Measurements from ENCODE around the gene BTNL2.
A peak's percentile ranks its signal among the peaks of the same experiment; 100 is the strongest.
"Not testable (repeated sequence)": the region's sequence is repeated elsewhere in the genome, so short reads cannot be mapped to it uniquely, and the experiment has no call there.

BTNL2 gene, protein sequence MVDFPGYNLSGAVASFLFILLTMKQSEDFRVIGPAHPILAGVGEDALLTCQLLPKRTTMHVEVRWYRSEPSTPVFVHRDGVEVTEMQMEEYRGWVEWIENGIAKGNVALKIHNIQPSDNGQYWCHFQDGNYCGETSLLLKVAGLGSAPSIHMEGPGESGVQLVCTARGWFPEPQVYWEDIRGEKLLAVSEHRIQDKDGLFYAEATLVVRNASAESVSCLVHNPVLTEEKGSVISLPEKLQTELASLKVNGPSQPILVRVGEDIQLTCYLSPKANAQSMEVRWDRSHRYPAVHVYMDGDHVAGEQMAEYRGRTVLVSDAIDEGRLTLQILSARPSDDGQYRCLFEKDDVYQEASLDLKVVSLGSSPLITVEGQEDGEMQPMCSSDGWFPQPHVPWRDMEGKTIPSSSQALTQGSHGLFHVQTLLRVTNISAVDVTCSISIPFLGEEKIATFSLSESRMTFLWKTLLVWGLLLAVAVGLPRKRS

DNA sequence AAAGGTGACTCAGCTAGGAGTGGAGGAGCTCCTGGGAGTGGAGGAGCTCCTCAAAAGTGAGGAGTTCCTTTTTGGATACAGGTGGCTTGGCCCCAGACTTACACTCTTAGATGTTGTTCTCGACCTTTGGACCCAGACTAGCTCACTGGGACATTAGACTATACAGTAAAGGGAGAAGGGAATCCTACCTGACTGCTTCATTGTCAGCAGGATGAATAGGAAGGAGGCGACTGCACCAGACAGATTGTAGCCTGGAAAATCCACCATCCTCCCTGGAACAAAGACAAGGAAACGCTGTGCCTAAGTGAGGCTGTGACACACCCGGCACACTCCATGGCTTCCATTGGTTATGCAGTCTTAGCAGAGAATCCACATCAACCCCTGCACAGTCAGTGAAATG is at the start of gene BTNL2:
Gene BTNL2 (minus strand): TSS at position 325 of the 400 bp plus-strand sequence. CDS start 58 bp downstream, at position 267.
- no peak for DNase-seq

DNA sequence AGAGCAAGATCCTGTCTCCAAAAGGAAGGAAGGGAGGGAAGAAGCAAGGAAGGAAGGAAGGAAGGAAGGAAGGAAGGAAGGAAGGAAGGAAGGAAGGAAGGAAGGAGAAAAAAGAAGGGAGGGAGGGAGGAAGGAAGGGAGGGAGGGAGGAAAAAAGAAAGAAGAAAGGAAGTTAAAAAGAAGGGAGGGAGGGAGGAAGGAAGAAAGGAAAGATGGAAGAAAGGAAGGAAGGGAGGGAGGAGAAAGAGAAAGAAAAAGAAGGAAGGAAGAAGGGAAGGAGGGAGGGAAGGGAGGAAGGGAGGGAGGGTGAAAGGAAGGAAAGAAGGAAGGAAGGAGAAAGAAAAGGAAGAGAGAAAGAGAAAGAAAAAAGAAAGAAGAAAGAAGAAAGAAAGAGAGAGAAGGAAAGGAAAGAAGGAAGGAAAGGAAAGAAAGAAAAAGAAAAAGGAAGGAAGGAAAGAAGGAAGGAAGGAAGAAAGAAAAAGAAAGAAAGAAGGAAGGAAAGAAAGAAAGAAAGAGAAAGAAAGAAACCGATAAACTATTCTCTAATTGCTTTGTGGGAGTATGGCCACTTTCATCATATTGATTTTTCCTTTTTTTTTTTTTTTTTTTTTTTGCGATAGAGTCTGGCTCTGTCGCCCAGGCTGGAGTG is 42.2 kb upstream of the BTNL2 start:
- no peak for DNase-seq

DNA sequence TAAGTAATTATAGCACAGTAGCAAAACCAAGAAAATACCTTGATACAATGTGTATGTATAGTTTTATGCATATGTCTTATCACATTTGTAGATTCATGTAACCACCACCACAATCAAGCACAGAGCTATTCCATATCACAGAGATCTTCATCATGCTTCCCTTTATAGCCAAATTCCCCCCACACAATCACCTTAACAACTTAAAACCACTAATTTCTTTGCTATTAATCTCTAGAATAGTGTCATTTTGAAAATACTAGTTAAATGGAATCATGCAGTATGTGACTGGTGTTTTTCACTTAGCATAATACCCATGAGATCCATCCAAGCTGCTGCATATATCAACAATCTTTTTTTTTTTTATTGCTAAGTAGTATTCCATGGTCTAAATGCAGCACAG is 41.0 kb upstream of the BTNL2 start:
- DNase-seq, result no peak

DNA sequence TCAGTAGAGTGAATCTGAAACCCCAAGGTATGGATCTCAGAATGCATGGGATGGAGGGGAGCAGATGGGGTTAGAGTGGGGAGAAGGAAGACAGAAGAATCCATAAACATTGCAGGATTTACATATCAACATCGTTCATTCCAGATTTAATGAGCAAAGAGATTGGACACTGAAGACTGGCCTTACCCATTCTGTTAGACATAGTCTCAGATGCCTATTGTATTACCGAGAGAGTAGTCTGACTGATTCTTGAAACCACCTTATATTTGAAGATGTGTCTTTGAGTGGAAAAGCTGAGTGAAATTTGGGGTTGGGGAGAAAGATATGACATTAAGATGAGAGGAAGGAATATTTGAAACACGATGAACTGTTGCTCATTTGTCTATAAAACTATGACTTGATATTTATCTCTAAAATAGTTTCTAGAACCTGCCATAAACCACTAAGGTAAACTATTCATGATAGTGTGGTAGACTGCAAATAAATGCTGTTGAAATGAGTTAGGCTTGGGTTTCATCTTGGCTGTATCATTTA is 38.4 kb upstream of the BTNL2 start:
- no peak for DNase-seq

DNA sequence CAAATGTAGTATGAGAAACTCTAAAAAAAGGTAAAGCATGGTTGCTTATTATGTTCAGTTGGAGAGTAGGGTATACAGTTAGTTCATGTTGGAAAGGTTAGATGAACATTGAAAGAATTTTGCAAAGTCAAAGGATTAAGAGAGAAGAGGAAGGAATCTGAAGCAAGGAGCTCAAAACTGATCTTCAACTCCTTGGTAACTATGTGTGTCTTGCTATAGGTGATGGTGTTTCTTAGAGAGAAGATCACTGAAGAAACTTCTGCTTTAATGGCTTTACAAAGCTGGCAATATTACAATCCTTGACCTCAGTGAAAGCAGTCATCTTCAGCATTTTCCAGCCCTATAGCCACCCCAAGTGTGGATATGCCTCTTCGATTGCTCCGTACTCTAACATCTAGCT is 37.5 kb upstream of the BTNL2 start:
- no peak for DNase-seq

DNA sequence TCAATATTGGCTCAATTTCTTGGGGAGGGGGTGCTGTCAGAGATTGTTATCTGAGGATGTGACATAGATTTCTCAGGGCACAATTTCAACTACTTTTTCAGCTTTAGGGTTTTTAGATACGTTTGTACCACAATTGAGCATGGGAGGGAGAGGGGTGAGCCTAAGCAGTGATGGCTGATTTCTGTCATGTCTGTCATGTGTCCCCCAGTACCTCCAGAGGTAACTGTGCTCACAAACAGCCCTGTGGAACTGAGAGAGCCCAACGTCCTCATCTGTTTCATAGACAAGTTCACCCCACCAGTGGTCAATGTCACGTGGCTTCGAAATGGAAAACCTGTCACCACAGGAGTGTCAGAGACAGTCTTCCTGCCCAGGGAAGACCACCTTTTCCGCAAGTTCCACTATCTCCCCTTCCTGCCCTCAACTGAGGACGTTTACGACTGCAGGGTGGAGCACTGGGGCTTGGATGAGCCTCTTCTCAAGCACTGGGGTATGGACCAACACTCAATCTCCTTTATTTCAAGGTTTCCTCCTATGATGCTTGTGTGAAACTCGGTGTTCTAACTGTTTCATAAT is 36.1 kb upstream of the BTNL2 start:
- no peak for DNase-seq

DNA sequence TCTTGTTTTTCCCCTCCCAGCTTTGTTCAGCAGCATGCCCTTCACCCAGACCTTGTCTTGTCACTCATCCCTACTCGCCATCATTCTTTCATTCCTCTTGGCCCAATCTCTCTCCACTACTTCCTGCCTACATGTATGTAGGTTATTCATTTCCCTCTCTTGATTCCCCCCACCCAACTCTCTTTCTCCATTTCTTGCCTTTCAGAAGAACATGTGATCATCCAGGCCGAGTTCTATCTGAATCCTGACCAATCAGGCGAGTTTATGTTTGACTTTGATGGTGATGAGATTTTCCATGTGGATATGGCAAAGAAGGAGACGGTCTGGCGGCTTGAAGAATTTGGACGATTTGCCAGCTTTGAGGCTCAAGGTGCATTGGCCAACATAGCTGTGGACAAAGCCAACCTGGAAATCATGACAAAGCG is 35.3 kb upstream of the BTNL2 start:
- no peak for DNase-seq

DNA sequence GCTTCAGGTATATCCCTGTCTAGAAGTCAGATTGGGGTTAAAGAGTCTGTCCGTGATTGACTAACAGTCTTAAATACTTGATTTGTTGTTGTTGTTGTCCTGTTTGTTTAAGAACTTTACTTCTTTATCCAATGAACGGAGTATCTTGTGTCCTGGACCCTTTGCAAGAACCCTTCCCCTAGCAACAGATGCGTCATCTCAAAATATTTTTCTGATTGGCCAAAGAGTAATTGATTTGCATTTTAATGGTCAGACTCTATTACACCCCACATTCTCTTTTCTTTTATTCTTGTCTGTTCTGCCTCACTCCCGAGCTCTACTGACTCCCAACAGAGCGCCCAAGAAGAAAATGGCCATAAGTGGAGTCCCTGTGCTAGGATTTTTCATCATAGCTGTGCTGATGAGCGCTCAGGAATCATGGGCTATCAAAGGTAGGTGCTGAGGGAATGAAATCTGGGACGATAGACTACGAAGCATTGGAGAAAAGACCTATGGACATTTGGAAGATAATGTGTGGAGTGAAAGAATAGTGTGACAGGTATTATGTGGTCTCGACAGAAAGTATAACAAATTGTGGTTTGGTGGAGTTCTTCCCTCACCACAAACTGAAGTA is 32.7 kb upstream of the BTNL2 start, which contains the start of gene HLA-DRA:
Gene HLA-DRA (plus strand): TSS at position 286 of the 613 bp plus-strand sequence. CDS start 64 bp downstream, at position 350.
- DNase-seq, result peak; percentile 4

DNA sequence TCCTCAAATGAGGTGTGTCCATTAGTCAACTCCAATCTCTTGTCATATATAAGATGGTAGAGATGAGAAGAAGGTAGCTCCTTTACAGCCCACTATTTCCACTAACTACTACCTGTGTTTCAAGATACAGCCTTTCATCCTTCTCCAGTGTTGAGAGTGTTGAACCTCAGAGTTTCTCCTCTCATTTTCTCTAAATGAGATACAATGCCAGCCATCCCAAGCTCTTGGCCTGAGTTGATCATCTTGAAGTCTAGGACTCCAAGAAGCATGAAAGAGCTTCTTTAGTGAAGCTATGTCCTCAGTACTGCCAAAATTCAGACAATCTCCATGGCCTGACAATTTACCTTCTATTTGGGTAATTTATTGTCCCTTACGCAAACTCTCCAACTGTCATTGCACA is 32.2 kb upstream of the BTNL2 start:
- DNase-seq, result no peak

DNA sequence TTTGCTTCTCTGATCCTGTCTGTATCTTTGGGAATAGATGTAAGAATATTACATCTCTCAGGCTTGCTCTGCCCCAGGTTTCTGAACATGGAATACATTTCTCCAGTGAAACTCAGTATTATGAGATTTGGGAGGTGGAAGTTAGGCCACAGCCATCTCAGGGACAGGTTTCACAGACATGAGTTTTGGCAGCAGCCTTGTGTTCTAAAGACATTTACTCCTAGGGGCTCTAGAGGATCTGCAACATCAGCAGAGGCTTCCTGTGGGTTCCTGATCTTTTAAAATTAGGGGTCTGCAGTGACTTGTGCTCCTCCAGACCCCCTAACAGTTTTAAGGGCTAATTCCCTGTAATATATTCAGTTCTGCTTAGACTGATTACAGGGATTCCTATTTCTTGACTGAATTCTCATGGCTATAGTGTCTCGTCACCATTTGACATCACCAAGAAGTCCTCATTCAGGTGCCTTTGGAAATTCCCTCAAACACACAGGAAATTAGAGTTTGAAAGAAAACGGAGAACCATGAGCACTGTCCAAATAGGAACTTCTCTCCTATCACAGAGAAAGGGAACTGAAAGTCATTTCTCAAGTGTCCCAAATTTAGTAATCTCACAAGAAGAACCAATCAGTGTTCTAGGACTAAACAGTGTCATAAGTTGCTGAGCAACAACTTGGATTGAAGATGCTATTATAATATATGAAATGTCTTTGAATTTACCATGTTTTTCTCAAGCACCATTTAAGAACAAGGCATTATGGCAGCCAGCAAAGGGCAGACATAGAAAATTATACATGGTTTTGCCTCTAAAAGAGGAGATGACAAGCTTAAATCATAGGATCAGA is 30.2 kb upstream of the BTNL2 start:
- DNase-seq, result no peak

DNA sequence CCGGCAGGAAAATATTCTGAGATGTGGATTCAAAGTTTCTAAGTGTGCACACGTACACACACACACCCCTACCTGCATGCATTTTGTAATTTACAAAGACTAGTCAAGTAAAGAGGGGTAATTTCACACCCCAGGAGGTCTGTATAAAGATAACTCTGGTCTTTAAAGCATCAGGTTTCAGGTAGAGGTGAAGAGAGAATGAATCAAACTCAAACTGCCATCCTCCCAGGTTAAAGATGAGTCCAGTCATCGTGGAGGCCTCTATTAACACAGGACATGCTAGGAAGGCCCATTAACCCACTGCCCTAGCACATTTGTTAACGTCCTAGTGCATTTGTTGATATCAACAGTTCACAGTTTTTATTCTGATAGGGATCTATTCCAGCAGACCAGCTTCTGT is 29.2 kb upstream of the BTNL2 start:
- DNase-seq, result no peak

DNA sequence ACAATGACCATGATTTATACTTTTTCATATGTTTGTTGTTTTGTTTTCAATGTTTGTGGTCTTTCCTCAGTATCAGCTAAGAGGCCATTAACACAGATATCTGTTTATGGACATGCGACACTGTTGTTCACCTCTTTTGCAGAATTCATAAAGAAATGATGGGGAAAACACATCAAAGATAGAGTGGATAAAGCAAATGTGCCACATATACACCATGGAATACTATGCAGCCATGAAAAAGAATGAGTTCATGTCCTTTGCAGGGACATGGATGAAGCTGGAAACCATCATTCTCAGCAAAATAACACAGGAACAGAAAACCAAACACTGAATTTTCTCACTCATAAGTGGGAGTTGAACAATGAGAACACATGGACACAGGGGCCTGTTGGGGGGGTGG is 27.0 kb upstream of the BTNL2 start:
- DNase-seq, result not testable (repeated sequence)

DNA sequence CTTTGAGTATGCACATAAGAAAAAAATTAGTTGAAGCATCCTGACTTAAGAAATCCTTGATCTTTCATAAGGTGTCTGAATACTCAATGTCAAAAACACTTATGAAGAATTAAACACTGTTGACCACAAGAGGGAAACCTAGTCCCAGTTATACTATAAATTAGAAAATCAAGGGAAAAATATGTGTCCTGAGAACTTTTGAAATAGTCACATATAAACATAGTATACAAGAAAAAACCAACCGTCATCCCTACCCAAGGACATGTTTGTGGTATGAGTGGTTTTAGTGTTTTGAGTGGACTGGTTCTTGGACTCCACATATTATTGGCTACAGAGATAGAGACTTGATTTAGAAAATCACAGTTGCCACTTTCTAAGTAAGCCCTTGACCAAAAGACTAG is 25.1 kb upstream of the BTNL2 start:
- DNase-seq, result no peak

DNA sequence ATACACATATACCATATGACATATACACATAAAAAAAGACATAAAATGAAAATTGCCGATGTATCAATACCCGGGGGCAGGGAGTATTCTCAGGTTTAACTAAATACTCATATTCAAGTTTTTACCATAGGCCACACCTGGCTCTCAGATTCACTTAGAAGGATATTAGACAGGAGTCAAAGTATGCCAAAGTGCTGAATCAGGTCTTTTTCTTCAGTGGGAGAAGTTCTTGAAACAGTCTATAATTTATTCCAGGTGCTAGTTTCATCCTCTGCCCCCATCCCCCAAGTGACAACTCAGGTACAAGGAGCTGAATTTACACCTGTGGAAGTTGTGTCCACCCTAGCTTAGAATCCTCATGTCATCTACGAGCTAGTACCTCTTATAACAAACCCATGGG is 24.2 kb upstream of the BTNL2 start:
- DNase-seq, result no peak

DNA sequence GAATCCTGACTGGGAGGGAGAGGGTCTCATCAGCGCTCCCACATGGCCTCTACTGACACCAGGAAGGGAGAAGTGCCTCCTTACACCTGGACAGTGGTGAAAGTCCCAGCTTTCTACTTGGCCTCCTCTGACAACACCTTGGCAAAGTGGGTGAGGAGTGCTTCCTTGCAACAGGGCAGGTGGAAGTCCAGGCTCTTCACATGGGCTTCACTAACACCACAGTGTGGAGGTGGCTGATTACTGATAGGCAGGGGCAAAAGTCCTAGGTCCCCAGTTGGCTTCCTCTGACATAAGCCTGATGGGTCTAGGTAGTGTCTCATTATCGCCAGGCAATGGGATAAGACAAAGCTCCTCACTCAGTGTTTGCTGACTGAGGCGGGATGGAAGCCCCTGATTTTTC is 23.2 kb upstream of the BTNL2 start:
- no peak for DNase-seq

DNA sequence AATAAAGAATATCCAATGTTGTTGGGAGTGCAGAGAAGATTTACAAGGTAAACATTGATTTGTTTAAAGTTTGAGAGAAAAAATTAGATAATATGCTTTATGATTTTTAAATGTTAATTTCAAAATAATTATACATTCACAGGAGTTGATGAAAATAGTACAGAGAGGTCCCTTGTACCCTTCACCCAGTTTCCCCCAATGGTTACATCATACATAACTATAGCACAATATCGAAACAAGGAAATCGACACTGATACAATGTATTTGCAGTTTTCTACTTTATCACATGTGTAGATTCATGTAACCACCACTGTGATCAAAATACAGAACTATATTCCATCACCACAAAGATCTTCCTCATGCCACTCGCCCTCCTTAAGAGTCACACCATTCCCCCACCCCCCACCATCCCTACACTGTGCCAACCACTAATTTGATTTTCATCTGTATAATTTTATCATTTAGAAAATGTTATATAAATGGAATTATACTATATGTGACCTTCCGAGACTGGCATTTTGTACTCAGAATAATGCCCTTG is 21.0 kb upstream of the BTNL2 start:
- no peak for DNase-seq

DNA sequence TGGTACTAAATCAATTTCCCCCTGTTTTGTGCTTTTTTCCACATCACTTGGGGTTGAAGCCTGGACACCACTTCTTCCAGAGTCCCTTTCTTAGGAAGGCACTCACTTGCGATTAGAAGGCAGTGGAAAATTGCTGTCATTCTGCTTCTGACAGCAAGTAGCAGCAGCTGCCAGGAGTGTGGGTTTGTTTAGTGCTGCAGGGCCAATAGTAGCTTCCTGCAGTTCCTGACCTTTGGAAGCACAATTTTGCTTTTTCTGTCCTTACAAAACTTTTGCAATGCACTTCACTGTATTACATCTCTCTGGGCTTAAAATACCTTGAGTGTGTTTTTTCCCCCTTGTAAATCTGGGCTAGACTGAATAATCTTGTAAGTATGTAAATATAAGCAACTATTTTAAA is 20.2 kb upstream of the BTNL2 start:
- no peak for DNase-seq

DNA sequence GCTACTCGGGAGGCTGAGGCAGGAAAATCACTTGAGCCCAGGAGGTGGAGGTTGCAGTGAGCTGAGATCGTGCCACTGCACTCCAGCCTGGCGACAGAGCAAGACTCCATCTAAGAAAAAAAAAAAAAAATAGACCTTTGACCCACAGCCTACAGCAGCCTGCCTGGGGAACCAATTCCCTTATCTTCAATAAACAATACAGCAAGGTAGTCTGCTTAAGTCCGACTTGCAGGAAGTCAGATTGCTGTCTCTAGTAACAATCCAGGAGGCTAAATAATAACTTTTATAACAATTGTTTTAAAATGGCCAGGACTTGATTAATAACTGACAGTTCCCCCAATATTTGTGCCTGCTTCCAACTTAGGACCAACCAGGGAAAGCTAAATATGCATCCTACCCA is 19.4 kb upstream of the BTNL2 start:
- DNase-seq, result no peak

DNA sequence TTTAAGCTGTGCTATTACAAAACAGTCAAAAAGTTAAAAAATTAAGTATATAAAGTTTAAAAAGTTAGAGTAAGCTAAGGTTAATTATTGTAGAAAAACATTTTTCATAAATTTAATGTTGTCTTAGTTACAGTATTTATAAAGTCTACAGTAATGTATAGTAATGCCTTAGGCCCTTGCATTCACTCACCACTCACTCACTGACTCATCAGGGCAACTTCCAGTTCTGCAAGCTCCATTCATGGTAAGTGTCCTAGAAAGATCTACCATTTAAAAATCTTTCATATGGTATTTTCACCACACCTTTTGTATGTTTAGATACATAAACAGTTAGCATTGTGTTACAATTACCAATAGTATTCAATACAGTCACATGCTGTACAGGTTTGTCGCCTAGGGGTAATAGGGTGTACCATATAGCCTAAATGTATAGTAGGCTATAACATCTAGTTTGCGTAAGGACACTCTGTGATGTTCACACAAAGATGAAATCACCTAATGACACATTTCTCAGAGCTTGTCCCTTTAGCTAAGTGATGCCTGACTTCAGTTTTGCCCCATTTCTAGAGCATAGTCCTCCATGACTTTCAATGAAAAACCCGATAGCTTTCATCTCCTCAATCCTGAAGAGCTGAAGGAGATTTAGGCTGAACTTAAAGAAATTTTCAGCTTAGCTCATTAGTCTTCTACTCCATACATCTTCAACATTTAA is 17.8 kb upstream of the BTNL2 start:
- no peak for DNase-seq

DNA sequence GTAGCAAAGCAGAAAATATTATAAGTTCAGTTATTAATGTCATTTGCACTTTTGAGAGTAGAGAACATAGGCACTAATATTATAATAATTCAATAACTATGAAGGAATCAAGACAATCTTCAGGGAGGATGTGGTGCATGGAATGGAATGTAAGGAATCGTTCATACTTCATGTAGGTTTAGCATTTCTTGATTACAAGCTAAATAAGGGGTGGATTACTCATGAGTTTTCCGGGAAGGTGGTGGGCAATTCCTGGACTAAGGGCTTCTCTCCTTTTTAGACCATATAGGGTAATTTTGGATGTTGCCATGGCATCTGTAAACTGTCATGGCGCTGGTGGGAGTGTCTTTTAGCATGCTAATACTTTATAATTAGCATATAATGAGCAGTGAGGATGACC is 9.1 kb upstream of the BTNL2 start:
- DNase-seq, result no peak

DNA sequence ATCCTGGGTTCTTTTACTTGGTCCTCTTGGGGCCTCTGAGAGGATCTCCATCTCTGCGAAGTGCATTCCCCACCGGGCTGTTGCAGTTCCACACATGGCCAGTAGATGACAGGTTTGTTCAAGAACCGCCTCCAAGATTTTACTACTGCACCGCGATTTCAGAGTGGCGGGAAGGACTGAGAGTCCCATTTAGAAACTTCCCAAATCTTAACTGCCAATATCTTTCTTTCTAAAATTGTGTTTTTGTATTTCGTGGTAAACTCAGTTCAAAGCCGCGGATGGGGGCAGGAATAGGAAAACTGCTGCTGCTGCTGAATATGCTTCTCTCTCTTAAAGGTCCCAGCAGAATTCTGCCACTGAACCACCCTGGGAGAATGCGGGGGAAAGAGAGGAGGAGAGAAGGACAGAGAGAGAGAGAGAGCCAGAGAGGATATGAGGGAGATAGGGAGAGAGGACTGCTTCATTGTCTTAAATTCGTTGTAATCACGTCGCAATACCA is 8.6 kb upstream of the BTNL2 start:
- DNase-seq, result peak; percentile 78
